PC-3 (cell line): ENCODE data around the gene H2BK1. TPM values are rescaled to one million over a fixed set of nuclear protein-coding genes. Genes with fewer than 3 reads are reported as not detected.

Experiments
- ATAC-seq: fragments of 200-7000 bp; cut with Tn5 transposase; 2 replicates; pipeline ENCODE4 v1.9.1; 2020; ENCODE audit warnings: mild to moderate bottlenecking, moderate library complexity
- BruUV-seq: library from RNA; stranded (reverse); fragments of 400-500 nt; replicated peaks from 2 replicates; lab custom pipeline; 2021; lab: Mats Ljungman, UMichigan
- CTCF ChIA-PET: fragments of 300-600 bp; sonication (Branson Sonifier 250); formaldehyde crosslinking; loops from one replicate; lab custom pipeline; 2022; ENCODE audit warnings: antibody characterized with exemption; lab: Charles Lee
- POLR2A ChIA-PET: fragments of 300-600 bp; sonication (Branson Sonifier 250); formaldehyde crosslinking; loops from one replicate; lab custom pipeline; 2022; ENCODE audit warnings: antibody characterized with exemption; ENCODE audit not compliant: unreplicated experiment; lab: Charles Lee
- DNase-seq: peaks from one replicate; pipeline ENCODE4 v3.0.0-alpha.2; 2015
- H2AFZ ChIP-seq: fragments of 300-600 bp; sonication (generic); 2 replicates; pipeline ENCODE4 v1.6.0; 2016; ENCODE audit warnings: antibody characterized with exemption, low read length
- H3F3A ChIP-seq: fragments of 300-600 bp; sonication (generic); one replicate; pipeline ENCODE4 v1.6.0; 2017; ENCODE audit warnings: antibody characterized with exemption, low read length, control low read depth, mild to moderate bottlenecking; ENCODE audit not compliant: unreplicated experiment
- H3K27ac ChIP-seq: fragments of 300-600 bp; sonication (generic); 2 replicates; pipeline ENCODE4 v1.5.1; 2016; ENCODE audit warnings: mild to moderate bottlenecking, low read length
- H3K27me3 ChIP-seq: fragments of 300-600 bp; sonication (generic); 2 replicates; pipeline ENCODE4 v1.6.1; 2016; ENCODE audit warnings: low read length, mixed read lengths
- H3K36me3 ChIP-seq: fragments of 300-600 bp; sonication (generic); 2 replicates; pipeline ENCODE4 v1.6.1; 2016; ENCODE audit warnings: low read depth, mixed run types, low read length, mixed read lengths
- H3K4me1 ChIP-seq: fragments of 300-600 bp; sonication (generic); 2 replicates; pipeline ENCODE4 v1.5.1; 2016; ENCODE audit warnings: low read length; ENCODE audit not compliant: insufficient read depth
- H3K4me2 ChIP-seq: fragments of 300-600 bp; sonication (generic); 2 replicates; pipeline ENCODE4 v1.6.0; 2016; ENCODE audit warnings: low read length
- H3K4me3 ChIP-seq: fragments of 300-600 bp; sonication (generic); 2 replicates; pipeline ENCODE4 v1.5.1; 2016; ENCODE audit warnings: mild to moderate bottlenecking, low read length, mixed read lengths
- H3K79me2 ChIP-seq: fragments of 300-600 bp; sonication (generic); 2 replicates; pipeline ENCODE4 v1.6.1; 2017; ENCODE audit warnings: low read length, mixed read lengths
- H3K9ac ChIP-seq: fragments of 300-600 bp; sonication (generic); 2 replicates; pipeline ENCODE4 v1.6.0; 2016; ENCODE audit warnings: mild to moderate bottlenecking, low read length
- H3K9me2 ChIP-seq: fragments of 300-600 bp; sonication (generic); replicated peaks from 2 replicates; pipeline ENCODE4 v1.6.1; 2016; ENCODE audit warnings: mixed run types, low read length, mixed read lengths
- H3K9me3 ChIP-seq: fragments of 300-600 bp; sonication (generic); 2 replicates; pipeline ENCODE4 v1.6.1; 2016; ENCODE audit warnings: low read length, mixed read lengths
- H4K20me1 ChIP-seq: fragments of 300-600 bp; sonication (generic); 2 replicates; pipeline ENCODE4 v1.6.1; 2016; ENCODE audit warnings: low read length, mixed read lengths
- EZH2 ChIP-seq: fragments of 300-600 bp; sonication (generic); IDR thresholded peaks from one replicate; pipeline ENCODE4 v1.6.1; 2017; ENCODE audit warnings: antibody characterized with exemption, mild to moderate bottlenecking, low read length; ENCODE audit not compliant: unreplicated experiment
- EZH2phosphoT487 ChIP-seq: fragments of 300-600 bp; sonication (generic); IDR thresholded peaks from 2 replicates; pipeline ENCODE4 v1.6.1; 2018; ENCODE audit warnings: mild to moderate bottlenecking, antibody characterized with exemption, low read length, borderline replicate concordance
- intact Hi-C: fragments of 100-400 bp; cut with micrococcal nuclease; formaldehyde crosslinking; loops from 2 replicates; pipeline ENCODE4 v1.9.0; 2023
- total RNA-seq: library from RNA; depleted of rRNA; stranded (reverse); fragments of >200 nt; gene quantifications from 2 replicates; pipeline ENCODE4 v1.2.3, GENCODE V29; 2014
- TF ChIP-seq, protein P1 (sequence below): fragments of 300-600 bp; sonication (generic); conservative IDR thresholded peaks from 2 replicates; pipeline ENCODE4 v1.5.1; 2017; ENCODE audit warnings: antibody characterized with exemption, low read depth, mild to moderate bottlenecking, low read length

H2BK1 gene
- total RNA-seq, 1 experiment from 2014 or later: not detected

DNA sequence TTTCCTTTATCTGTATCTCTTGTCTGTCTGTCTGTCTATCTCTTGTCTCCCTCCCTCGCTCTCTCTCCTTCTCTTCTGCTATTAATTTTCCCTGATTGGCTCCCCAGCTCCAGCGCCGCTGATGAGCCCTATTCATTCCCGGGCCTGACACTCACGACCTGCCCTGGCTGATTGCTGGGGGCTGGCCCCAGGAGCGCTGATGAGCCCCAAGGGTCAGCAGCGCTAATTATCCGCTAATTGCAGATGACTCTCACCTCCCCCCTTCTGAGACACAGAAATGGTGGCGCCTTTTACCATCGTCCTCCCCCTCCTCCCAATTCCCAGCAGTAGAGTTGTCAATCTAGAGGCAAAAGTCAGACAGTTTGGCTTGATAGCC lies 41.5 kb downstream of the H2BK1 start:
- no peak for TF ChIP-seq EZH2phosphoT487
- TF ChIP-seq, protein P1, sequence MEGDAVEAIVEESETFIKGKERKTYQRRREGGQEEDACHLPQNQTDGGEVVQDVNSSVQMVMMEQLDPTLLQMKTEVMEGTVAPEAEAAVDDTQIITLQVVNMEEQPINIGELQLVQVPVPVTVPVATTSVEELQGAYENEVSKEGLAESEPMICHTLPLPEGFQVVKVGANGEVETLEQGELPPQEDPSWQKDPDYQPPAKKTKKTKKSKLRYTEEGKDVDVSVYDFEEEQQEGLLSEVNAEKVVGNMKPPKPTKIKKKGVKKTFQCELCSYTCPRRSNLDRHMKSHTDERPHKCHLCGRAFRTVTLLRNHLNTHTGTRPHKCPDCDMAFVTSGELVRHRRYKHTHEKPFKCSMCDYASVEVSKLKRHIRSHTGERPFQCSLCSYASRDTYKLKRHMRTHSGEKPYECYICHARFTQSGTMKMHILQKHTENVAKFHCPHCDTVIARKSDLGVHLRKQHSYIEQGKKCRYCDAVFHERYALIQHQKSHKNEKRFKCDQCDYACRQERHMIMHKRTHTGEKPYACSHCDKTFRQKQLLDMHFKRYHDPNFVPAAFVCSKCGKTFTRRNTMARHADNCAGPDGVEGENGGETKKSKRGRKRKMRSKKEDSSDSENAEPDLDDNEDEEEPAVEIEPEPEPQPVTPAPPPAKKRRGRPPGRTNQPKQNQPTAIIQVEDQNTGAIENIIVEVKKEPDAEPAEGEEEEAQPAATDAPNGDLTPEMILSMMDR: no peak
- TF ChIP-seq EZH2: no peak
- ChIA-PET CTCF (interaction anchor here (1.7 kb wide), 1 partner anchor 45 kb away, joined by 10 read pairs; no protein-coding TSS in a partner anchor), POLR2A (no interaction called here)
- Histone ChIP-seq H3K9ac (no peak overlapping the region), H3K79me2 (no peaks in the 10 kb centered on the region), H3K4me3 (no peak overlapping the region), H4K20me1 (no peaks in the 10 kb centered on the region), H3K36me3 (no peaks in the 10 kb centered on the region), H3F3A (no peaks in the 10 kb centered on the region), H3K27me3 (peaks cover 59% of the 10 kb centered on the region), H3K4me1 (peaks cover 6% of the 10 kb centered on the region; the same call in 1 of the 2 replicates), H3K9me2 (no peaks in the 10 kb centered on the region), H3K4me2 (no peak overlapping the region), H3K27ac (no peak overlapping the region), H3K9me3 (no peaks in the 10 kb centered on the region), H2AFZ (no peak overlapping the region)
- DNase-seq (no peak), ATAC-seq (no peak)
- intact Hi-C loops: no loop called here
- no TSS peak for BruUV-seq

DNA sequence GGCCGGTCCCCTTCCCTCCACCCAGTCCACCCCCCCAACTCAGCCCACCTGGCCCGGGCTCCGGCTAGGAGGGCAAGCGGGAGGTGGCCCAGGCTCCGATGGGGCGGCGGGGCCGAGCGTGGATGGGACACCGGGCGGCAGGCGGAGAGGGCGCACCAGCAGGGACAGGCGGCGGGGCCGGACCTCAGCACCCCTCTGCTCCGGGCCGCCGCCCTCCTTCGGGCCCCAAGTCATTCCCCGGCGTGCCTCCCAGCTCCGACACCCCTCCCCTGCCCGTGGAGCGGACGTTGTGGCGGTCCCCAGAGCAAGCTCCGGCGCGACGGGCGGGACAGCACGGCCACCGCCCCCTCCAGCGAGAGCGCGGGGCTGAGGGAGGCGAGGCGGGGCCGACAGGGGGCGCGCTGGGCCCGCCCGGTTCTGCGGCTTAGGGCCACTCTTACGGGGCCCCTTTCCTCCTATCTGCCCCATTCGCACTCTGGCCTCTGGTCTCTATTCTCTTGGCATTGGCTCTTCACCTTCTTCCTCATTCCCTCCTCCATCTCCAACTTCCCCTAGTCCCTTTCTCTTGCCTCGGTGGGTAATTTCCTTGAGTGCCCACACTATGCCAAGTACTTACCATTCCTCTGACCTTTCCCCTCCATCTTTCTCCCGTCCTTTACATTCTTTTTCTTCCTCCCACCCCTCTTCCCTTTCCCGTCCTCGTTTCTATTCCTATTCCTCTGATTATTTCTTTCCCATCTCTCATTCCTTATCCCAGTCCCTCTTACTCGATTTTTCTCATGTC lies 42.1 kb downstream of the H2BK1 start:
- Histone ChIP-seq H3K9ac (no peak overlapping the region), H3K9me2 (no peaks in the 10 kb centered on the region), H3K4me1 (peaks cover 6% of the 10 kb centered on the region; the same call in 1 of the 2 replicates), H3K4me3 (peak overlapping the region; percentile 60), H3K79me2 (no peaks in the 10 kb centered on the region), H3K4me2 (peak overlapping the region; percentile 92), H3F3A (no peaks in the 10 kb centered on the region), H3K27ac (no peak overlapping the region), H4K20me1 (no peaks in the 10 kb centered on the region), H3K9me3 (no peaks in the 10 kb centered on the region), H2AFZ (peak overlapping the region; percentile 74; the same call in 1 of the 2 replicates), H3K36me3 (no peaks in the 10 kb centered on the region), H3K27me3 (peaks cover 59% of the 10 kb centered on the region)
- BruUV-seq: no TSS peak
- TF ChIP-seq, protein P1: peak; percentile 68
- TF ChIP-seq EZH2phosphoT487: no peak
- no peak for TF ChIP-seq EZH2
- intact Hi-C loops: no loop called here
- ChIA-PET POLR2A (no interaction called here), CTCF (no interaction called here)
- ATAC-seq (peak; percentile 58), DNase-seq (peak; percentile 32)
